Left hindlimb (tissue), 1 donor: ENCODE data around the gene NR4A1.
A peak's percentile ranks its signal among the peaks of the same experiment; 100 is the strongest.

Source experiments
- DNase-seq: peaks from one replicate; pipeline ENCODE4 v3.0.0-alpha.2; 2018

The NR4A1 gene

DNA sequence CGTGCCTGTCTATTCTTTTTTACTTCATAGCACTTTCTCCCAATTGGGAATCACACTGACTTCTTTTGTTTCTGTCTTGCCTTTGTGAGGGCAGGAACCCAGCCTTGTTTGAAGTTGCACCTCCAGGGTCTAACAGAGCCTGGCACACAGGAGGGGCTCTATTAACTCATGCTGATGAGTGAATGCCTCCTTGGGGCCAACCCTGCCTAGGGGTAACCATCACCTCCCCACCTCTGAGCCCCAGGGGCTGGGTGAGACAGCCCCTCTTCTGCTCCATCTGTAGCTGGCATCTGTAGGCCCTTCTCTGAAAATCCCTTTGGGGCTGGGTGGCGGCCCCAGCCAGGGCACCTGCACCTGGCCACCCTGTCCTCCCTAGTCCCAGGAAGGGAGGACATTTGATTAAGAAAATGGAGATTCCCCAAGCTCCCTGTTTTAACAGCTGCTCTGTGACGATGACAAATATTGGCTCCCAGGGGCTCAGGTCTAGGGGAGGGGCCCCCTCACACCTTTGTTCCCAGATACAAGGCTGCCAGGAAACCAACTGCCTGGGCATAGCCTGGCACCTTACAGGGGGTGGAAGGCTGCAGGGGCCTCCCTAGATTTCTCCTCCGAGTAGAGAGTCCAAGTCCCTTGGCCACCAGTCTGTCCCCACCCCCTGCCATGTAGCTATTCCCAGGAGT is 32.7 kb upstream of the NR4A1 start:
- no peak for DNase-seq

- DNase-seq = peak; percentile 30
Measured at GRCh38 chr12:52019113-52019770, 32.0 kb upstream of the NR4A1 start.

DNA sequence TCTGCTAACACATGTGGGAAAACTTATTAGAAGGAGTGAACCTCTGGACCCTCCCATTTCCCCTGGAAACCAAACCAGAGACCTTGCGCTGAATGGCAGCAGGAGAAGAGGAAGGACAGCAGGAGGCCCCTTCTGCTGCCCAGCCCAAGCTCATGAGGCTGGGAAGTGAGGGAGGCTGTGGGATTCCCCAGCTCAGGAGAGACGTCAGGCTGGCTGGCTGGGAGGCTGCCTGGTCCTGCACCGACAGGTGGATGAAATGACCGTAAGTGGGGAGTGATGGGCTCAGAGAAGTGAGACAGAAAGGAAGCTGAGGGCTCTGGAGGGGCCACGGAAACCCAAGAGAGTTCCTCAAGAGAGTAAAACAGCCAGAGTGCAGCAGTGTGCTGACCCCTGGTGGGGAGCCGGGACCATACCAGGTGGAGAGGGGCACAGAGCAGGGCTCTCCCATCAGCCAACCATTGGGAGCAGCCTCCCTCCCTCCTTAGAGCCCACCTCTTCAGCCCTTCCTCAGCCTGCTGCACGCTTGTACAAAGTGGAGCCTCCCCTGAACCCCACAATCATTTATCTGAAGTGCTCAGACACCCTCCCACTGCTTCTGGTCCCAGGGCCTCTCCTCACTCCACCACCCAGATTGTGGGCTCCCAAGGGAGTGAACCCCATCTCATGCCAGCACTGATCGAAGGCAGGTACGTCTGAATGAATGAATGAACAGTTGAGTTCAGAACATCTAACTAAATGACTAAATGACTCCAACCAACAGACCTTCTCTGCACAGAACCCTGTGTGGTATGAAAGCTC is 30.5 kb upstream of the NR4A1 start:
- peak; percentile 62 for DNase-seq

DNA sequence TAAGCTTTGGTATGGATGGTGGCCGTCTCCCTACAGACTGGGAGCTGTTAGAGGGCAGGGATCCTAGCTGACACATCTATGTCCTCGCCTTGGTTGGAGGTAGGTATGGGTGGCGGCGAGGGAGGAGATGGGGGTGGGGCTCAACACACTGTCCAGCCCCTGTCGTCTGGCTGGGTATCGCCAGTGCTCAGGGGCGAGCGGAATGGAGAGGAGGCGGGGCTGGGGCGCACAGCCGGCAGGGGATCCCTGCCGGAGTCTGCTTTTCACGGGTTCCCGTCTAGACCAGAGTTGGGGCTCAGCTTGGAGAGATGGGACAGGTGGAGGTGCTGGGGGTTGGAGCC is 28.4 kb upstream of the NR4A1 start:
- peak; percentile 36 for DNase-seq

DNA sequence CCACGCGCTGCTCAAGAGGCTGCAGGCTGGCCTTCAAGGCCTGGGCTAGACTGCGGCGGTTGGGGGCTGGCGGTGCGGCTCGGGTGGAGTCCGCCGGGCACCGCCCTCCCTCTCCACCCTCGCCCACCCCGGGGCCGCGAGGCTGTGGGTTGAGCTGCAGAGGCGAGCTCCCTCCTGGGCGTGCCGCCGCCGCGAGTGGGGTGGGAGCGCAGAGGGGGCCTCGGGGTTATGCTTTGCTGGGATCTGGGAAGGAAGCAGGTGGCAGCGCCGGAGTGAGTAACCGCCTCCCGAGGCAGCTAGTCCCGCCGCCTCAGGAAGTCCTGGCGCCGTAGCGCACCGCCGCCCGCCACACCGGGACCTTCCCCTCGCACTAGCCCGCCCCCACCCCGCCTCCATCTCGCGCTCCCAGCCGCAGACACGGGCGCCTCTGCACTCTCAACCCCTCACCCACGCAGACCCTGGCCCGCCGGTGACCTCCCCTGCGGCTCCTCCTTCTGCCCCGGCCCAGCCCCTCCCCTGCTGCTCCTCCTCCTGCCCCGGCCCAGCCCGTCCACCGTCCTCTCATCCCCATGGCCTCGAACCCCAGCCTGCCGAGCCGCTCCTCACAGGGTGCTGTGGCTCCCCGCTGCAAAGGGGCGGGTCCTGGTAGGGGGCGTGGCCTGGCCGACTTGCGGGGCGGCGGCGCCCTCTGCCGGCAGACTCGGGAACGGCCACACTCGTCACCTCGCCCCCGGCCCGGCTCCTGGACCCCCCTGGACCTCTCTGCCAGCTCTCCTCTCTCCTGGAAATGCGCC is 27.9 kb upstream of the NR4A1 start:
- DNase-seq = peak; percentile 84

DNA sequence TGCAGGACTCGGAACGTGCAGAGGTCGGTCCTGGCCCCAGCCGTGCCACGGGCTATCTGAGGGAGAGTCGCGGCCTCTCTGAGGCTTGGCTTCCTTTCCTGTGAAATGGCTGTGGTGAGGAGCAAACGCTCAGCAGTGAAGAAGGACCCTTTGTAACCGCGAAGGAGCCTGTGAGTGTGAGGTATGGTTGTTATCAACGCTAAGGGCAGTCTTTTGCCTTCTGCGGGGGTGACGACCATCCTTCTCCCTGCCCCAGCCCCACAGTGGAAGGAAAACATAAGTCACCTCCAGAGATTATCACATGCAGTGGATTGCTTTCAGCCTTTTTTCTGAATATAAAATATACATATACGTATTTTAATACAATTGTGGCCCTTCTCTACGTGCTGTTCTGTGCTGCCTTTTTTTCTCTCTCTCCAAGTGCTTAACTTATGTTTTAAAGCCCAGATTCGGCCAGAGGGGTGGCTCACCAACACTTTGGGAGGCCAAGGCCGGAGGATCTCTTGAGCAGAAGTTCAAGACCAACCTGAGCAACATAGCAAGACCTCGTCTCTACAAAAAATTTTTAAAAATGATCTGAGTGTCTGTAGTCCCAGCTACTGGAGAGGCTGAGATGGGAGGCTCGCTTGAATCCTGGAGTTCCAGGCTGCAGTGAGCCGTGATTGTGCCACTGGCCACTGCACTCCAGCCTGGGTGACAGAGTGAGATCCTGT is 27.1 kb upstream of the NR4A1 start:
- DNase-seq = no peak

GRCh38 chr12:52024845-52025230 is 26.4 kb upstream of the NR4A1 start:
- DNase-seq = no peak

GRCh38 chr12:52026263-52026662 is 25.0 kb upstream of the NR4A1 start:
- no peak for DNase-seq

GRCh38 chr12:52027085-52027843 is 24.0 kb upstream of the NR4A1 start:
- no peak for DNase-seq

- no peak for DNase-seq
Measured at GRCh38 chr12:52029685-52030084, 21.6 kb upstream of the NR4A1 start.

GRCh38 chr12:52032446-52032803 is 18.8 kb upstream of the NR4A1 start:
- DNase-seq = peak; percentile 77

DNA sequence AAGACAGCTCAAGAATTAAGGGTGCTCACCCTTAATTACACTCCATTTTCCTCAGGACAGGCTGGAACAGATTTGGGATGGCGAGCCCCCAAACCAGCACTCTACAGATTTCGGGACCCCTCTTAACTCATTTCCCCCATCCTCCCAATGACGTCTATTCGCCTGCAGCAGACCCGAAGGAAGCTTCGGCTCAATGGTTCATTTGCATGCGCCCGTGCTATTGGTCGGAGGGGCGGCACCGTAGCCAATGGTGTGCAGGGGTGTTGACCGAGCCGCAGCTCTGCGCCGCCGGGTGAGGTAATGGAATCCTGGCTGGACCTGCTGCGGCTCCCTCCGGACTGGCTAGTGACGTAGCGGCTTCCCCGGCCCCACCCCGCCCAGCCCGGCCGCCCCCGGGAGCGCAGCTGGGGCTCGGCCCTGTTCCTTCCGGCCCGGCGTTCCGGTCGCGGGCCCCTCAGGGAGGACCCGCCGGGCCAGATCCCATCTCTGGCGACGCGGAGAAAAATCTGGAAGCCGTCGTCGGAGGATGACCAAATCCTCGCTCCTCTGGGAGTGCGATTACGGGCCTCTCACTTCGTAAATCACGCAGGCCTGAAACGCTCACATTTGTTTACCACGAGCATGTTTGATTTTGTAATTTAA is 18.3 kb upstream of the NR4A1 start:
- peak; percentile 98 for DNase-seq

DNA sequence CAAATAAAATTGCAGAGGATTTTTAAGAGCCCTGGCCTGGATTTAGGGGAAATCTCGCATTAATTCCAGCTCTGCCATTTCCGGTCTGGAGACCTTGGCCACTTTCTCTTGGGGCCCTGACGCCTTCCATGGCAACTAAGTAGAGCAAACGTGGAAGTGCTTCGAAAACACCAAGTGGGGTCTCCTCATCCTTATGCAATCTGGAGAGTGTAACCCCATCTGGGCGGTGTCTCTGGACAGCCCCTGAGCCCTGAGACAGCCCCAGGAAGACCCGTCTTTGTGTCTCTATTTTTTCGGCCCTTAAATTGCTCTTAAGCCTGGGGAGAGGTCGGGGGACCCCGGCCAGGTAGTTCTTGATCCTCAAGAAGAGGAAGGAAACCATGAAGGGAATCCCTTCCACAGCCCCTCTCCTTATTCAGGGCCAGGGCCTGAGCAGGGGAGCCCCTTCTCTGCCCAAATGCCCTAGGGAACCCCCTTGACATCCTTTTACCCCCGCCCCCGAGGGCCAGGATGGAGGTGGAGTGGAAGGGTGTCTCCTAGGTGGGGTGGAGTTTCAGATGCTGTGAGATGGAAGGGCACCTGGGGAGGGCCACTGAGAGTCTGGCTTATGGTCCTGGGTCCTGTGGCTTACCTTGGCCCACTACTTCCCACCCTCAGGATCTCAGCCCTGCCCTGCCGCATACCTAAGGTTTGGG is 17.6 kb upstream of the NR4A1 start:
- DNase-seq = no peak

GRCh38 chr12:52035190-52035589 is 16.1 kb upstream of the NR4A1 start:
- no peak for DNase-seq

- DNase-seq = no peak
Measured at GRCh38 chr12:52035926-52036325, 15.3 kb upstream of the NR4A1 start.

DNA sequence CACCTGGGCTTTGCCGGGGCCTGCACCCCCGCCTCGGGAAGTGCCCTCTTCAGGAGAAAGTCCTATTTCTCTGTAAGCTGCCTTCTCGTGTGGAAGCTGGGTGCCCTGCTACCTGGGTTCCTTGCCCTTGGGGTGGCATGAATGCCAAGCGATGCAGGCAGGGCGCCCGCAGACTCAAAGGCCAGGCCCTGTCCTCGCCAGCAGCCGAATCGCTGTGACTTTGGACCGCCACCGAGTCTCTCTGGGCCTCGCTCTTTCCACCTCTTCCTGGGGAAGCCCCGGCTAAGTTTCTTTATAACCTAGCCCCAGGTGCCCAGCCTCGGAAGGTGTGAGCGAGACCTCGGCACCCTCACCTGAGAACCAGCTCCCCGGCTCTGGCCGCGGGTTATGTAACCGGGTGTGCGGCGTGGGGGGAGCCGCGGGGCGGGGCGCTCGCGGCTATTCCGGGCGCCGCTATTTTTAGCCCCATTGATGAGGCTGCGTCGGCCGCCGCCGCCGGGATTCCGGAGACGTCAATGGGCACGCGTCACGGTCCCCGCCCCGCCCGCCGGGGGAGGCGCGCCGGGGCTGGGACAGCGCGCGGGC is 14.6 kb upstream of the NR4A1 start:
- peak; percentile 91 for DNase-seq

DNA sequence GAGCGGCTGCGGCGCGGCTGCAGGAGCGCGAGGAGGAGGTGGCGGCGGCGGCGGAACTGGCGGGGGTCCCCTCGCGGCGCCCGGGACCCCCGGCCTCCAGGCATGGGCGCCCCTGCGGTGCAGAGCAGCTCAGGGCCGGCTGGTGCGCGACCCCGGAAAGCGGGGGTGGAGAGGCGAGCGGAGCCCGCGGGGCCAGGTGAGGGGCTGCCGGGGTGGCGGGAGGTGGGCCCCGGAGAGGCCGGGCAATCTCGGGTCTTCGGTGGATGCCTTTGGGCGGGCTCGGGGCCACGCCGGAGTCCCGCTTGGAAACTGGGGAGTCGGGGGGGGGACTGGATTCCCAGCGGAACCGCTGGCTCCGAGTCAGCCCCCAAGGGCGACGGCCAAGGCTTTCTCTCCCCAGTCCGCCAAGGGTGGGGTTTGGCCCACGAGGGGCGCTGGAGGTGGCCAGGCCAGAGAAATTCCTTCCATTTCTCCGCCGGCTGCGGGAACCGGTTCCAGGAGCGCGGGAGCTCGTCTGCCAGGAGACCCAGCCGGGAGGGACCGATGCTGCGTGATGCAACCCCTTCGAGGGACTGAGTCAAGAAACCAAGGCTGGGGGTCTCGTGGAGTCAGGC is 13.9 kb upstream of the NR4A1 start:
- peak; percentile 83 for DNase-seq

DNA sequence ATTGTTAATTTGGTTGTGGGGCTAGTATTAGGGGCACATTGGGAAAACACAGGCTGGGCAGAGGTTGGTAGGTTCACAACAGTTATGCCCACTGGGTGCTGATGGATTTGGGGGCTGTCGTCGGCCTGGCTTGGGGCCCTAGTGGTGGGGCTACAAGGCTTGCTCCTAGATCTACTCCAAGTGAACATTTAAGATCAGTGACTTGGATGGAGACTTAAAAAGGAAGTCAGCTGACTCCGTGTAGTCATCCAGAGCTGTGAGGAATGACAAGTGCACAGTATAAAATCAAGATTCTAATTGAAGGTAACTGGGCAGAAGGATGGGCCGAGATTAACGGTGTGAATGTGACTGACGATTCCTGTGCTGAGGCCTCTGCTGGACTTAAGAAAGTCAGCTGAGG is 12.8 kb upstream of the NR4A1 start:
- no peak for DNase-seq

GRCh38 chr12:52041035-52041434 is 10.2 kb upstream of the NR4A1 start:
- DNase-seq = no peak

- DNase-seq = no peak
Measured at GRCh38 chr12:52041695-52042123, 9.5 kb upstream of the NR4A1 start.
